Liver (tissue), 9 donors: ENCODE results near the gene PPFIBP2. TPM values are rescaled to one million over a fixed set of nuclear protein-coding genes. Genes with fewer than 3 reads are reported as not detected.

Source experiments
- DNase-seq: peaks from one replicate; pipeline ENCODE4 v3.0.0-alpha.2; 2017; ENCODE audit warnings: low spot score
- H3K27ac ChIP-seq, 2 donors: one replicate each; pipeline ENCODE4 v1.7.0; 2013; ENCODE audit warnings: inconsistent platforms in 2 of 2, low read length in 2 of 2, control low read depth in 1 of 2, low read depth in 1 of 2, mild to moderate bottlenecking in 1 of 2
- H3K27me3 ChIP-seq, 4 donors: one replicate each; pipeline versions ENCODE4 v1.6.1 to v1.7.0; 2013; ENCODE audit warnings: low read length in 3 of 4, inconsistent platforms in 1 of 4, mild to moderate bottlenecking in 1 of 4, moderate library complexity in 1 of 4; ENCODE audit not compliant: control insufficient read depth in 4 of 4, insufficient read depth in 4 of 4
- H3K36me3 ChIP-seq, 4 donors: one replicate each; pipeline versions ENCODE4 v1.6.1 to v1.7.0; 2013; ENCODE audit warnings: low read length in 3 of 4, mild to moderate bottlenecking in 3 of 4, low read depth in 1 of 4, moderate library complexity in 1 of 4; ENCODE audit not compliant: control insufficient read depth in 4 of 4, insufficient read depth in 3 of 4
- H3K4me1 ChIP-seq, 4 donors: one replicate each; pipeline versions ENCODE4 v1.6.1 to v1.7.0; 2013; ENCODE audit warnings: low read length in 3 of 4, mild to moderate bottlenecking in 3 of 4, moderate library complexity in 1 of 4; ENCODE audit not compliant: control insufficient read depth in 4 of 4, insufficient read depth in 4 of 4
- H3K4me3 ChIP-seq, 3 donors: one replicate each; pipeline versions ENCODE4 v1.6.1 to v1.7.0; 2013; ENCODE audit warnings: low read length in 3 of 3, control low read depth in 1 of 3, low read depth in 1 of 3, mild to moderate bottlenecking in 1 of 3
- H3K9ac ChIP-seq, 2 donors: one replicate each; pipeline ENCODE4 v1.7.0; 2013; ENCODE audit warnings: low read length in 2 of 2, mild to moderate bottlenecking in 2 of 2, moderate library complexity in 2 of 2, control low read depth in 1 of 2, low read depth in 1 of 2
- H3K9me3 ChIP-seq, 4 donors: one replicate each; pipeline versions ENCODE4 v1.6.1 to v1.7.0; 2013; ENCODE audit warnings: low read length in 3 of 4; ENCODE audit not compliant: control insufficient read depth in 4 of 4
- ATF3 ChIP-seq: IDR thresholded peaks from 2 replicates; pipeline ENCODE4 v1.6.1; 2016; ENCODE audit warnings: antibody characterized with exemption
- CTCF ChIP-seq: fragments of 150-350 bp; IDR thresholded peaks from 2 replicates; pipeline ENCODE4 v1.5.1; 2017; ENCODE audit warnings: improper control_type of control experiment, low read depth, low read length; ENCODE audit not compliant: missing input control
- EGR1 ChIP-seq, 2 donors: IDR thresholded peaks; 2 replicates each; pipeline ENCODE4 v1.6.1; 2016 to 2018; ENCODE audit warnings: antibody characterized with exemption in 2 of 2, low read depth in 2 of 2
- FOXA1 ChIP-seq: IDR thresholded peaks from 2 replicates; pipeline ENCODE4 v1.6.1; 2016; ENCODE audit warnings: antibody characterized with exemption
- GABPA ChIP-seq, 2 donors: IDR thresholded peaks in 1 of 2; conservative IDR thresholded peaks in 1 of 2; 2 replicates each; pipeline ENCODE4 v1.6.1; 2016; ENCODE audit warnings: antibody characterized with exemption in 2 of 2, mild to moderate bottlenecking in 1 of 2, moderate library complexity in 1 of 2
- HNF4G ChIP-seq: IDR thresholded peaks from 2 replicates; pipeline ENCODE4 v1.6.1; 2016; ENCODE audit warnings: antibody characterized with exemption
- JUND ChIP-seq, 2 donors: IDR thresholded peaks; 2 replicates each; pipeline ENCODE4 v1.6.1; 2016; ENCODE audit warnings: antibody characterized with exemption in 2 of 2
- MAX ChIP-seq: IDR thresholded peaks from 2 replicates; pipeline ENCODE4 v1.6.1; 2016; ENCODE audit warnings: antibody characterized with exemption
- NR2F2 ChIP-seq: IDR thresholded peaks from 2 replicates; pipeline ENCODE4 v1.6.1; 2016; ENCODE audit warnings: antibody characterized with exemption
- SP1 ChIP-seq: IDR thresholded peaks from 2 replicates; pipeline ENCODE4 v1.6.1; 2018; ENCODE audit warnings: antibody characterized with exemption, mild to moderate bottlenecking
- WGBS: extraction: QIAGEN DNeasy Blood & Tissue Kit; methylation state at CpG from one replicate; pipeline ENCODE4 v1.1.7; 2013; 5-methylcytosine and 5-hydroxymethylcytosine counted together
- polyA plus RNA-seq, 2 donors: library from polyadenylated mRNA; stranded (reverse) in 1 of 2; unstranded in 1 of 2; fragments of 200-250 nt in 1 of 2; fragments of >200 nt in 1 of 2; fragmentation: Nextera tagmentation in 1 of 2; extraction: Ambion mirVana in 1 of 2; gene quantifications; one replicate each; pipeline versions ENCODE4 v1.2.1 to v1.2.3, GENCODE V29; 2013 to 2015
- total RNA-seq, 2 donors: library from RNA; depleted of rRNA; stranded (reverse); fragments of >200 nt; gene quantifications; one replicate each; pipeline ENCODE4 v1.2.3, GENCODE V29; 2014
- TF ChIP-seq, protein P1 (sequence below): IDR thresholded peaks from 2 replicates; pipeline ENCODE4 v1.6.1; 2016; ENCODE audit warnings: antibody characterized with exemption
- TF ChIP-seq, protein P2 (sequence below): IDR thresholded peaks from 2 replicates; pipeline ENCODE4 v1.6.1; 2016; ENCODE audit warnings: antibody characterized with exemption, mild to moderate bottlenecking
- donor health status: healthy.
- donor health status: healthy.
- donor health status: healthy.
- donor health status: healthy.
- donor health status: healthy.

The PPFIBP2 gene
- total and polyA plus RNA-seq, 4 donors = 19.6 to 80.0 (median 23.2) TPM

DNA sequence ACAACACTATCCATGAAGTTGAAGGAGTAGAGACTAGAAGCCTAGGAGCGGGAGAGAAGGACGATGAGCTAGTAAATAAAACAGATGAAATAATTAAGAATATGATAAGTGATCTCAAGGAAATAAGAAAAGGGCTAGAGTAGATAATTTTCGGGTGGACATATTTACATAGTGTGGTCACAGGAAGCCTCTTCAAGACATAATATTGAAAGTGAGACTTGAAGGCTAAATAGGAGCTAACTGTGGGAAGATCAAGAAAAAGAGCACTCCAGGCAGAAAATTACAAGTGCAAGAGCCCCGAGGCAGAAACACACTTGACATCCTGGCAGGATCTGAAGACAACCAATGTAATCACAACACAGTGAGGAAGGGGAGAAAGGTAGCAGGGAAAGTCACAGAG is 11.9 kb upstream of the PPFIBP2 start:
- TF ChIP-seq SP1 = no peak
- no peak for TF ChIP-seq ATF3
- no peak for TF ChIP-seq FOXA1
- no peak overlapping the region for H3K27ac ChIP-seq
- H3K9ac ChIP-seq = no peak overlapping the region
- peaks cover 0 to 2% (median under 1%) of the 10 kb centered on the region in 4 donors for H3K36me3 ChIP-seq
- no peaks in the 10 kb centered on the region for H3K27me3 ChIP-seq
- 84% methylated on average over 4 of the region's 4 CpGs for WGBS
- no peak for DNase-seq
- no peaks in the 10 kb centered on the region for H3K9me3 ChIP-seq
- H3K4me1 ChIP-seq = no peaks in the 10 kb centered on the region
- H3K4me3 ChIP-seq = no peak overlapping the region

DNA sequence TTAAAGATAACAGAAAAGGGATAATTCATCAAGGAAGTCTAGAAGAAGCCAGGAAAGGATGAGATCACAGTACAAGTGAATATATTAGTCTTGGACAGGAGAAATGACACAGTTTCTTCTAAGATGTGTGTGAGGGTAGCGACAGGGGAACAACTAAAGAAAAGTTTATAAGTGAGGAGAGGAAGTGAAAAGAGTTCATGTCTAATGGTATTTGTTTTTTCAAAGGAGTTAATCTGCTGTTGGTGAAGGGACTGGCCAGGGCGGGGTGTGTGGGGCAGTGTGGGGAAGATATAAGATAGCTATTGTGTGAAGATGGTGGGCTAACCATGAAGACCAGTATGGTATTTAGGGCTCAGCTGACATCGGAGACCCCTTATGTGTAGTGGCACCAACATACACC is 7.6 kb upstream of the PPFIBP2 start:
- H3K4me3 ChIP-seq = no peak overlapping the region
- no peak for TF ChIP-seq ATF3
- TF ChIP-seq GABPA (IDR thresholded peaks at IDR 0.05 in 1 of 2, conservative IDR thresholded peaks at IDR 0.05 in 1 of 2) = no peak
- no peak for TF ChIP-seq JUND (IDR thresholded peaks at IDR 0.05)
- no peak for TF ChIP-seq MAX
- no peak for TF ChIP-seq EGR1 (IDR thresholded peaks at IDR 0.05; ENCODE audit: low read depth in 2 of 2)
- TF ChIP-seq HNF4G = no peak
- no peak for TF ChIP-seq CTCF
- TF ChIP-seq, protein P1, sequence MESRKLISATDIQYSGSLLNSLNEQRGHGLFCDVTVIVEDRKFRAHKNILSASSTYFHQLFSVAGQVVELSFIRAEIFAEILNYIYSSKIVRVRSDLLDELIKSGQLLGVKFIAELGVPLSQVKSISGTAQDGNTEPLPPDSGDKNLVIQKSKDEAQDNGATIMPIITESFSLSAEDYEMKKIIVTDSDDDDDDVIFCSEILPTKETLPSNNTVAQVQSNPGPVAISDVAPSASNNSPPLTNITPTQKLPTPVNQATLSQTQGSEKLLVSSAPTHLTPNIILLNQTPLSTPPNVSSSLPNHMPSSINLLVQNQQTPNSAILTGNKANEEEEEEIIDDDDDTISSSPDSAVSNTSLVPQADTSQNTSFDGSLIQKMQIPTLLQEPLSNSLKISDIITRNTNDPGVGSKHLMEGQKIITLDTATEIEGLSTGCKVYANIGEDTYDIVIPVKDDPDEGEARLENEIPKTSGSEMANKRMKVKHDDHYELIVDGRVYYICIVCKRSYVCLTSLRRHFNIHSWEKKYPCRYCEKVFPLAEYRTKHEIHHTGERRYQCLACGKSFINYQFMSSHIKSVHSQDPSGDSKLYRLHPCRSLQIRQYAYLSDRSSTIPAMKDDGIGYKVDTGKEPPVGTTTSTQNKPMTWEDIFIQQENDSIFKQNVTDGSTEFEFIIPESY = no peak
- TF ChIP-seq SP1 = no peak
- TF ChIP-seq, protein P2, sequence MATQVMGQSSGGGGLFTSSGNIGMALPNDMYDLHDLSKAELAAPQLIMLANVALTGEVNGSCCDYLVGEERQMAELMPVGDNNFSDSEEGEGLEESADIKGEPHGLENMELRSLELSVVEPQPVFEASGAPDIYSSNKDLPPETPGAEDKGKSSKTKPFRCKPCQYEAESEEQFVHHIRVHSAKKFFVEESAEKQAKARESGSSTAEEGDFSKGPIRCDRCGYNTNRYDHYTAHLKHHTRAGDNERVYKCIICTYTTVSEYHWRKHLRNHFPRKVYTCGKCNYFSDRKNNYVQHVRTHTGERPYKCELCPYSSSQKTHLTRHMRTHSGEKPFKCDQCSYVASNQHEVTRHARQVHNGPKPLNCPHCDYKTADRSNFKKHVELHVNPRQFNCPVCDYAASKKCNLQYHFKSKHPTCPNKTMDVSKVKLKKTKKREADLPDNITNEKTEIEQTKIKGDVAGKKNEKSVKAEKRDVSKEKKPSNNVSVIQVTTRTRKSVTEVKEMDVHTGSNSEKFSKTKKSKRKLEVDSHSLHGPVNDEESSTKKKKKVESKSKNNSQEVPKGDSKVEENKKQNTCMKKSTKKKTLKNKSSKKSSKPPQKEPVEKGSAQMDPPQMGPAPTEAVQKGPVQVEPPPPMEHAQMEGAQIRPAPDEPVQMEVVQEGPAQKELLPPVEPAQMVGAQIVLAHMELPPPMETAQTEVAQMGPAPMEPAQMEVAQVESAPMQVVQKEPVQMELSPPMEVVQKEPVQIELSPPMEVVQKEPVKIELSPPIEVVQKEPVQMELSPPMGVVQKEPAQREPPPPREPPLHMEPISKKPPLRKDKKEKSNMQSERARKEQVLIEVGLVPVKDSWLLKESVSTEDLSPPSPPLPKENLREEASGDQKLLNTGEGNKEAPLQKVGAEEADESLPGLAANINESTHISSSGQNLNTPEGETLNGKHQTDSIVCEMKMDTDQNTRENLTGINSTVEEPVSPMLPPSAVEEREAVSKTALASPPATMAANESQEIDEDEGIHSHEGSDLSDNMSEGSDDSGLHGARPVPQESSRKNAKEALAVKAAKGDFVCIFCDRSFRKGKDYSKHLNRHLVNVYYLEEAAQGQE = no peak
- TF ChIP-seq NR2F2 = no peak
- TF ChIP-seq FOXA1 = no peak
- DNase-seq = no peak
- no peaks in the 10 kb centered on the region for H3K9me3 ChIP-seq
- 95% methylated on average over 3 of the region's 3 CpGs for WGBS
- no peaks in the 10 kb centered on the region for H3K27me3 ChIP-seq
- H3K36me3 ChIP-seq = peaks cover 0 to 2% (median 0%) of the 10 kb centered on the region in 4 donors
- no peak overlapping the region for H3K9ac ChIP-seq
- H3K4me1 ChIP-seq = peaks cover 3 to 11% (median 3%) of the 10 kb centered on the region in 4 donors
- no peak overlapping the region for H3K27ac ChIP-seq
